Measurements from ENCODE around the gene DNAJC5. TPM values are rescaled to one million over a fixed set of nuclear protein-coding genes. Genes with fewer than 3 reads are reported as not detected.
"Not testable (repeated sequence)": the region's sequence is repeated elsewhere in the genome, so short reads cannot be mapped to it uniquely, and the experiment has no call there.

Gene DNAJC5
- total and polyA plus RNA-seq, 4 donors: 16.2 to 38.1 (median 25.9) TPM

- Histone ChIP-seq H3K4me3 (ENCODE audit: low read length in 2 of 2) (no peak overlapping the region), H3K4me1 (ENCODE audit: control insufficient read depth in 1 of 2, insufficient read depth in 2 of 2, low read length in 2 of 2) (no peaks in the 10 kb centered on the region), H3K36me3 (ENCODE audit: control insufficient read depth in 1 of 2, insufficient read depth in 2 of 2, low read length in 1 of 2) (no peaks in the 10 kb centered on the region), H3K9me3 (ENCODE audit: control insufficient read depth, low read length) (no peaks in the 10 kb centered on the region), H3K27me3 (ENCODE audit: control insufficient read depth in 1 of 2, insufficient read depth in 2 of 2, low read length in 1 of 2) (no peaks in the 10 kb centered on the region), H3K27ac (ENCODE audit: low read depth in 1 of 2, low read length in 2 of 2) (no peak overlapping the region)
- ATAC-seq (ENCODE audit: low FRiP score) (no peak), DNase-seq (no peak)
- intact Hi-C loops (cut with DNase I): no loop called here
- WGBS, 2 donors: 94 to 95% methylated on average over 12 of the region's 12 CpGs
These were observed 18.8 kb downstream of the DNAJC5 start for GRCh38 chr20:63913768-63914167.

DNA sequence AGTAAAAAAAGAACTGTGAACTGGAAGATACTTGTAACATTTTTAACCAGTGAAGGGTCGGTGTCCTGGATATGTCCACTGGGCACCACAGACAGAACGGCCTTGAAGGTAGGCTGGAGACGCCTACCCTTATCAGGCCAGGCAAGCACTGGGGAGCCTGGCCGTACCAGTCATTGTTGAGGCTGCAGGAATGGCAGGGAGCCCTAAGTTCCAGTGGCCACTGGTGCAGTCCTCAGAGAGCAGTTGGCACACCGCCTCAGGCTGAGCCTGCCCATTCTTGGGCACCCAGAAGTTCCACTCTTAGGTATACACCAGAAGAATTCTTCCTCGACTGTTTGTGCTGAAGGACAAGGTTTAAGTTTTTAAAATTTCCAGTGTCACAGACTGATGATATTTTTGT, 20.5 kb downstream of the DNAJC5 start:
- 61 to 63% methylated on average over 6 of the region's 6 CpGs for WGBS, 2 donors
- no peak overlapping the region for H3K4me3 ChIP-seq (ENCODE audit: low read length in 2 of 2)
- intact Hi-C loops (cut with DNase I): no loop called here
- no peak for ATAC-seq (ENCODE audit: low FRiP score)
- H3K4me1 ChIP-seq (ENCODE audit: control insufficient read depth in 1 of 2, insufficient read depth in 2 of 2, low read length in 2 of 2): no peaks in the 10 kb centered on the region
- no peaks in the 10 kb centered on the region for H3K27me3 ChIP-seq (ENCODE audit: control insufficient read depth in 1 of 2, insufficient read depth in 2 of 2, low read length in 1 of 2)
- H3K36me3 ChIP-seq (ENCODE audit: control insufficient read depth in 1 of 2, insufficient read depth in 2 of 2, low read length in 1 of 2): no peaks in the 10 kb centered on the region
- H3K27ac ChIP-seq (ENCODE audit: low read depth in 1 of 2, low read length in 2 of 2): no peak overlapping the region
- no peak for DNase-seq
- no peaks in the 10 kb centered on the region for H3K9me3 ChIP-seq (ENCODE audit: control insufficient read depth, low read length)

DNA sequence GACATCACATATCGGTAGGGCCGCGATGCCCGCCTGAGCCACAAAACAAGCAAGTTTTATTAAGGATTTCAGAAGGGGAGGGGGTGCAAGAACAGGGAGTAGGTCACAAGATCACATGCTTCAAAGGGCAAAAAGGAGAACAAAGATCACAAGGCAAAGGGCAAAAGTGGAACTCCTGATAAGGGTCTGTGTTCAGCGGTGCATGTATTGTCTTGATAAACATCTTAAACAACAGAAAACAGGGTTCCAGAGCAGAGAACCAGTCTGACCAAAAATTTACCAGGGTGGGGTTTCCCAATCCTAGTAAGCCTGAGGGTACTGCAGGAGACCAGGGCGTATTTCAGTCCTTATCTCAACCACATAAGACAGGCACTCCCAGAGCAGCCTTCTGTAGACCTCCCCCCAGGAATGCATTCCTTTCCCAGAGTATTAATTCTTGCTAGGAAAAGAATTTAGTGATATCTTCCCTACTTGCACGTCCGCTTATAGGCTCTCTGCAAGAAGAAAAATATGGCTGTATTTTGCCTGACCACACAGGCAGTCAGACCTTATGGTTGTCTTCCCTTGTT, 21.5 kb downstream of the DNAJC5 start:
- H3K4me1 ChIP-seq (ENCODE audit: control insufficient read depth in 1 of 2, insufficient read depth in 2 of 2, low read length in 2 of 2); H3K9me3 ChIP-seq (ENCODE audit: control insufficient read depth, low read length); H3K27ac ChIP-seq (ENCODE audit: low read depth in 1 of 2, low read length in 2 of 2); H3K4me3 ChIP-seq (ENCODE audit: low read length in 2 of 2); DNase-seq; ATAC-seq (ENCODE audit: low FRiP score); H3K27me3 ChIP-seq (ENCODE audit: control insufficient read depth in 1 of 2, insufficient read depth in 2 of 2, low read length in 1 of 2); H3K36me3 ChIP-seq (ENCODE audit: control insufficient read depth in 1 of 2, insufficient read depth in 2 of 2, low read length in 1 of 2); intact Hi-C loops (cut with DNase I): not testable (repeated sequence)
- 91 to 92% methylated on average over 8 of the region's 8 CpGs for WGBS, 2 donors

GRCh38 chr20:63917811-63918210, 22.9 kb downstream of the DNAJC5 start:
- ATAC-seq (ENCODE audit: low FRiP score) (no peak), DNase-seq (no peak)
- H3K27me3 ChIP-seq (ENCODE audit: control insufficient read depth in 1 of 2, insufficient read depth in 2 of 2, low read length in 1 of 2): no peaks in the 10 kb centered on the region
- no peaks in the 10 kb centered on the region for H3K9me3 ChIP-seq (ENCODE audit: control insufficient read depth, low read length)
- no peak overlapping the region for H3K27ac ChIP-seq (ENCODE audit: low read depth in 1 of 2, low read length in 2 of 2)
- no peak overlapping the region for H3K4me3 ChIP-seq (ENCODE audit: low read length in 2 of 2)
- no peaks in the 10 kb centered on the region for H3K4me1 ChIP-seq (ENCODE audit: control insufficient read depth in 1 of 2, insufficient read depth in 2 of 2, low read length in 2 of 2)
- intact Hi-C loops (cut with DNase I): no loop called here
- WGBS, 2 donors: 91 to 93% methylated on average over 11 of the region's 11 CpGs
- H3K36me3 ChIP-seq (ENCODE audit: control insufficient read depth in 1 of 2, insufficient read depth in 2 of 2, low read length in 1 of 2): no peaks in the 10 kb centered on the region

DNA sequence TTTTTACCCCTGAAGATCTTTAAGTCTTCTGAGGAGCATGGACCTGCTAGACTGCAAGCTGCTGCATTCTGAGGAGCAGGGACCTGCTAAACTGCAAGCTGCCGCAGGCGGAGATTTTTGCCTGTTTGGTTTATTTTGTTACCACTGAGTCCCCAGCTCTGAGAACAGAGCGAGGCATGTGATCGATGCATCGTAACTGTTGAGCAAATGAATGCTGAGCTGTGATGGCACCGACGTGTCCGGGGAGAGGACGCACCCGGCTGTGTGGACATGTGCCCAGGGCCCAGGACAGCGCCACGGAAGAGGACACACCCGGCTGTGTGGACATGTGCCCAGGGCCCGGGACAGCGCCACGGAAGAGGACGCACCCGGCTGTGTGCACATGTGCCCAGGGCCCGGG, 24.2 kb downstream of the DNAJC5 start:
- H3K27ac ChIP-seq (ENCODE audit: low read depth in 1 of 2, low read length in 2 of 2): no peak overlapping the region
- H3K27me3 ChIP-seq (ENCODE audit: control insufficient read depth in 1 of 2, insufficient read depth in 2 of 2, low read length in 1 of 2): no peaks in the 10 kb centered on the region
- H3K9me3 ChIP-seq (ENCODE audit: control insufficient read depth, low read length): no peaks in the 10 kb centered on the region
- ATAC-seq (ENCODE audit: low FRiP score) (no peak), DNase-seq (no peak)
- no peak overlapping the region for H3K4me3 ChIP-seq (ENCODE audit: low read length in 2 of 2)
- H3K4me1 ChIP-seq (ENCODE audit: control insufficient read depth in 1 of 2, insufficient read depth in 2 of 2, low read length in 2 of 2): no peaks in the 10 kb centered on the region
- WGBS, 2 donors: 90 to 92% methylated on average over 18 to 19 of the region's 19 CpGs
- intact Hi-C loops (cut with DNase I): no loop called here
- no peaks in the 10 kb centered on the region for H3K36me3 ChIP-seq (ENCODE audit: control insufficient read depth in 1 of 2, insufficient read depth in 2 of 2, low read length in 1 of 2)

GRCh38 chr20:63920226-63920625, 25.3 kb downstream of the DNAJC5 start:
- 91 to 96% methylated on average over 23 of the region's 23 CpGs for WGBS, 2 donors
- ATAC-seq (ENCODE audit: low FRiP score): no peak
- intact Hi-C loops (cut with DNase I): no loop called here

GRCh38 chr20:63923651-63924050, 28.7 kb downstream of the DNAJC5 start:
- Histone ChIP-seq H3K36me3 (ENCODE audit: control insufficient read depth in 1 of 2, insufficient read depth in 2 of 2, low read length in 1 of 2) (peaks cover 0 to 4% of the 10 kb centered on the region in 2 donors), H3K4me1 (ENCODE audit: control insufficient read depth in 1 of 2, insufficient read depth in 2 of 2, low read length in 2 of 2) (no peaks in the 10 kb centered on the region), H3K4me3 (ENCODE audit: low read length in 2 of 2) (no peak overlapping the region), H3K27ac (ENCODE audit: low read depth in 1 of 2, low read length in 2 of 2) (no peak overlapping the region), H3K27me3 (ENCODE audit: control insufficient read depth in 1 of 2, insufficient read depth in 2 of 2, low read length in 1 of 2) (no peaks in the 10 kb centered on the region), H3K9me3 (ENCODE audit: control insufficient read depth, low read length) (no peaks in the 10 kb centered on the region)
- ATAC-seq (ENCODE audit: low FRiP score): no peak
- WGBS, 2 donors: 6 to 15% methylated on average over 8 of the region's 8 CpGs
- intact Hi-C loops (cut with DNase I): no loop called here
- no peak for DNase-seq

More at GRCh38 chr20:63920226-63920625, 25.3 kb downstream of the DNAJC5 start:
- Histone ChIP-seq H3K27me3 (ENCODE audit: control insufficient read depth in 1 of 2, insufficient read depth in 2 of 2, low read length in 1 of 2) (no peaks in the 10 kb centered on the region), H3K27ac (ENCODE audit: low read depth in 1 of 2, low read length in 2 of 2) (no peak overlapping the region), H3K4me1 (ENCODE audit: control insufficient read depth in 1 of 2, insufficient read depth in 2 of 2, low read length in 2 of 2) (no peaks in the 10 kb centered on the region), H3K9me3 (ENCODE audit: control insufficient read depth, low read length) (no peaks in the 10 kb centered on the region), H3K36me3 (ENCODE audit: control insufficient read depth in 1 of 2, insufficient read depth in 2 of 2, low read length in 1 of 2) (no peaks in the 10 kb centered on the region), H3K4me3 (ENCODE audit: low read length in 2 of 2) (no peak overlapping the region)
- DNase-seq: no peak

- intact Hi-C loops (cut with DNase I): no loop called here
- 22 to 48% methylated on average over 9 of the region's 9 CpGs for WGBS, 2 donors
- Histone ChIP-seq H3K27ac (ENCODE audit: low read depth in 1 of 2, low read length in 2 of 2) (no peak overlapping the region), H3K27me3 (ENCODE audit: control insufficient read depth in 1 of 2, insufficient read depth in 2 of 2, low read length in 1 of 2) (no peaks in the 10 kb centered on the region), H3K36me3 (ENCODE audit: control insufficient read depth in 1 of 2, insufficient read depth in 2 of 2, low read length in 1 of 2) (peaks cover 0 to 4% of the 10 kb centered on the region in 2 donors), H3K4me1 (ENCODE audit: control insufficient read depth in 1 of 2, insufficient read depth in 2 of 2, low read length in 2 of 2) (no peaks in the 10 kb centered on the region), H3K4me3 (ENCODE audit: low read length in 2 of 2) (no peak overlapping the region), H3K9me3 (ENCODE audit: control insufficient read depth, low read length) (no peaks in the 10 kb centered on the region)
- no peak for DNase-seq
- ATAC-seq (ENCODE audit: low FRiP score): no peak
These were observed 29.3 kb downstream of the DNAJC5 start for GRCh38 chr20:63924241-63924640.

DNA sequence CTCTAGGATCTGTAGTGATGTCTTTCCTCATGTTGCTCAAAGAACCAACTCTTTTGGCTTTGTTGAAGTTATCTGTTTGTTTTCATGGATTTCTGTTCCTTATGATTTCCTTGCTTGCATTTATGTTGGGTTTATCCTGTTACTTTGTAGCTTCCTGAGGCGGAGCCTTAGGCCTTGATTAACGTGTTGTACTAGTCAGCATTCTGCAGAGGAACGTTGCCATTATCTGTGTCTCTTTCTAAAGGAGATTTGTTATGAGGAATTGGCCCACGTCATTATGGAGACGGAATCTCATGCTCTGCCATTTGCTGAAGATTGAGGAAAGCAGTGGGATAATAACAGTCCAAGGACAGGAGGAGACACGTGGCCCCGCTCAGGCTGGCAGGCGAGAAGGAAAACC, 31.4 kb downstream of the DNAJC5 start:
- no peaks in the 10 kb centered on the region for H3K4me1 ChIP-seq (ENCODE audit: control insufficient read depth in 1 of 2, insufficient read depth in 2 of 2, low read length in 2 of 2)
- H3K4me3 ChIP-seq (ENCODE audit: low read length in 2 of 2): no peak overlapping the region
- peaks cover 0 to 7% of the 10 kb centered on the region in 2 donors for H3K36me3 ChIP-seq (ENCODE audit: control insufficient read depth in 1 of 2, insufficient read depth in 2 of 2, low read length in 1 of 2)
- H3K27ac ChIP-seq (ENCODE audit: low read depth in 1 of 2, low read length in 2 of 2): no peak overlapping the region
- ATAC-seq (ENCODE audit: low FRiP score) (no peak), DNase-seq (no peak)
- H3K9me3 ChIP-seq (ENCODE audit: control insufficient read depth, low read length): no peaks in the 10 kb centered on the region
- 92 to 93% methylated on average over 8 of the region's 8 CpGs for WGBS, 2 donors
- no peaks in the 10 kb centered on the region for H3K27me3 ChIP-seq (ENCODE audit: control insufficient read depth in 1 of 2, insufficient read depth in 2 of 2, low read length in 1 of 2)
- intact Hi-C loops (cut with DNase I): no loop called here

Measured in aorta (tissue), 5 donors.